WI38 (cell line): Measurements from ENCODE around the gene CADM1.

ENCODE experiments used
- H3K4me3 ChIP-seq: 2 replicates; pipeline ENCODE4 v1.5.1; 2011; ENCODE audit warnings: low read depth, mild to moderate bottlenecking, control low read depth, low read length
- TF ChIP-seq, protein P1 (sequence below): IDR thresholded peaks from 2 replicates; pipeline ENCODE4 v1.5.1; 2012; ENCODE audit warnings: low read depth, mild to moderate bottlenecking, control low read depth, low read length

The CADM1 gene

DNA sequence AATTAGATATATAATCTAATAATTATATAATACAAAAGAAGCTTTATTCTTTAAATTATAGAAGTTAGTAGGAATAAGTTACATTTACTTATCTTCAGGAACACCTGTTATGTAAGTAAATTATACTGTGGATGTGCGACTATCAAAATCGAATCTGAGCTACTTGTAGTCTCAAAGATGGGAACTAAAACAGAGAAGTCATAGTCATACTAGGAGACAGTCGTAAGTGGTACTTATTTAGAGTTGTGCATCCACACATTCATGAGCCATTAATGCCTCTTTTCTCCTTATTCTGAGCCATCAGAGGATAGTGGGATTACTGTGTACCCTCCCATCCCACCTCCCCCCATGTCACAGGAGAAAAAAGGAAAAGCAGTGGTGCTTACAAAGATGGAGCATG is 114.4 kb downstream of the CADM1 start:
- H3K4me3 ChIP-seq = no peak overlapping the region
- TF ChIP-seq, protein P1, sequence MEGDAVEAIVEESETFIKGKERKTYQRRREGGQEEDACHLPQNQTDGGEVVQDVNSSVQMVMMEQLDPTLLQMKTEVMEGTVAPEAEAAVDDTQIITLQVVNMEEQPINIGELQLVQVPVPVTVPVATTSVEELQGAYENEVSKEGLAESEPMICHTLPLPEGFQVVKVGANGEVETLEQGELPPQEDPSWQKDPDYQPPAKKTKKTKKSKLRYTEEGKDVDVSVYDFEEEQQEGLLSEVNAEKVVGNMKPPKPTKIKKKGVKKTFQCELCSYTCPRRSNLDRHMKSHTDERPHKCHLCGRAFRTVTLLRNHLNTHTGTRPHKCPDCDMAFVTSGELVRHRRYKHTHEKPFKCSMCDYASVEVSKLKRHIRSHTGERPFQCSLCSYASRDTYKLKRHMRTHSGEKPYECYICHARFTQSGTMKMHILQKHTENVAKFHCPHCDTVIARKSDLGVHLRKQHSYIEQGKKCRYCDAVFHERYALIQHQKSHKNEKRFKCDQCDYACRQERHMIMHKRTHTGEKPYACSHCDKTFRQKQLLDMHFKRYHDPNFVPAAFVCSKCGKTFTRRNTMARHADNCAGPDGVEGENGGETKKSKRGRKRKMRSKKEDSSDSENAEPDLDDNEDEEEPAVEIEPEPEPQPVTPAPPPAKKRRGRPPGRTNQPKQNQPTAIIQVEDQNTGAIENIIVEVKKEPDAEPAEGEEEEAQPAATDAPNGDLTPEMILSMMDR = no peak

GRCh38 chr11:115385226-115385625 is 119.0 kb downstream of the CADM1 start:
- TF ChIP-seq, protein P1 = no peak
- no peak overlapping the region for H3K4me3 ChIP-seq

DNA sequence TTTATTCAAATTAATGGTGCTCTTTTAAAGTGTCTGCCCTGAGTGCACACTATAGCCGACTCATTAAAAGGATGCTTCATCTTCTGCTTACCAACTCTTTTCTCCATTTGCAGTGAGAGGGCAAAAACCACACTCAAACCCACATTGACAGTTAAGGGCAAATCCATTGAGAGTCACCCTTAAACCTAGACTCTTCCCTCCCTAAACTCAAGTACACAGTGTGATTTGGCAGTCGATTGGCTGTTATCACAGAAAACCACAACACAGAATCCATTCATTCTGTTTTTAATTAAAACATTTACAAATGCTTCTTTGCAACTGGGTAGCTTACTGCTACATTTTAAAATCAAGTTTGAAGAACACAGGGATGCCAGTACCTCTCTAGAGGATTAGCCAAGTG is 120.0 kb downstream of the CADM1 start:
- TF ChIP-seq, protein P1 = no peak
- no peak overlapping the region for H3K4me3 ChIP-seq

DNA sequence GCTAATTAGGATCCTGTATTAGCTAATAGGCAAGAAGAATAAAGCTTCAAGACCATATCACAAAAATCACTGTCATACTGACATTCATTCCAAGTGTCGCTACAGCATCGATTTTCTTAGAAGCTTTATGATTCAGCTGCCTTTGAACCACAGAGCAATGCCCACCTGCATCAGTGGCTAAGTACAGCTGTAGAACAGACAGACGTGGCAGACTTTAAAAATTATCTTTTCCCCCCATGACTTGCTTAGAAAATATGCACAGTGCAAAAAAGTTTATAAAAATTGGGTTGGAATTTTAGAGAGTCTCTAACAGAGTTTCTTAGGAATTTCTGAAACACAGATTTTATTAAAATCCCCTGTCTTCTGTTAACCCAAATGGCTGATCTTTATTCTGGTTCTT is 120.8 kb downstream of the CADM1 start:
- no peak overlapping the region for H3K4me3 ChIP-seq
- TF ChIP-seq, protein P1 = no peak

DNA sequence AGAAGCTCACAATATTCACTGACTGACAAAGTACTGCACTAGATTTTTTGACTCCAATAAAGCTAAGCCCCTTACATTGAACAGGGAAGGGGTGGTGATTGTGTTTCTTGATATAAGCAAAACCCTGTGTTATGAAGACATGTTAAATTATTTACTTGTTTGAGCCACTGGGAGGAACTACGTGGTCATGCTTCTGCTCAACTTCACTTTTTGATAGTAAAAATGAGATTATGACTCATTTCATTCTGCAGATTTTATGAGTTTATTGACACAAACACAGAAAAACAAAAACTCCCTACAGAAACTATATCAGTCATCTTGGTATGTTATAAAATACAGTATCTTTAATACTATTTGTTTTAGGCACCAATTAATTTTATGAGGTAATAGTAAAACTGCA is 124.7 kb downstream of the CADM1 start:
- no peak overlapping the region for H3K4me3 ChIP-seq
- TF ChIP-seq, protein P1 = no peak

DNA sequence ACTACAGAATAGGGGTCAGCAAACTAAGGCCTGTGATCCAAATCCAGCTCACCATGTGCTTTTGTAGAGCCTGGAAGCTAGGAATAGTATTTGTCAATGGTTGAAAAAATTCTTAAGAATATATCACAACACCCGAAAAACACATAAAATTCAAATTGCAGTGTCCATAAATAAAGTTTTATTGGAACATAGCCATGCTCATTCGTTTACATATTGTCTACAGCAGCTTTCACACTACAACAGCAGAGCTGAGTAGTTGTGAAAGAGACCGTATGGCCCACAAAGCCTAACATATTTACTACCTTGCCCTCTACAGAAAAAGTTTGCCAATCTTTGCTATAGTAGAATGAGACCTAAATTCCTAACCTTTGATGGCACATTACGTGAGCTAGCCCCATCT is 125.7 kb downstream of the CADM1 start:
- H3K4me3 ChIP-seq = no peak overlapping the region
- TF ChIP-seq, protein P1 = no peak

- no peak overlapping the region for H3K4me3 ChIP-seq
- TF ChIP-seq, protein P1 = no peak
These were observed 126.3 kb downstream of the CADM1 start for GRCh38 chr11:115377882-115378296.
